Measurements from ENCODE around the gene ENTR1.

Gene ENTR1

GRCh38 chr9:136358888-136359287 is 51.5 kb downstream of the ENTR1 start:
- no peak for DNase-seq

- DNase-seq, result no peak
These were observed 52.4 kb downstream of the ENTR1 start for GRCh38 chr9:136358016-136358415.

GRCh38 chr9:136357202-136357725 is 53.1 kb downstream of the ENTR1 start:
- DNase-seq, result no peak

GRCh38 chr9:136355616-136356557 is 54.5 kb downstream of the ENTR1 start:
- DNase-seq, result no peak

- no peak for DNase-seq
These were observed 55.8 kb downstream of the ENTR1 start for GRCh38 chr9:136354592-136355085.

GRCh38 chr9:136353757-136354488 is 56.5 kb downstream of the ENTR1 start:
- no peak for DNase-seq

- no peak for DNase-seq
These were observed 57.3 kb downstream of the ENTR1 start for GRCh38 chr9:136353088-136353487.

GRCh38 chr9:136352682-136353081 is 57.7 kb downstream of the ENTR1 start:
- no peak for DNase-seq
